IPS-15b (cell line): ENCODE measurements around the gene PKIB.

Source experiments
- H3K27me3 ChIP-seq: one replicate; pipeline ENCODE4 v1.6.1; 2013; ENCODE audit warnings: low read length; ENCODE audit not compliant: control insufficient read depth, insufficient read depth
- H3K36me3 ChIP-seq: one replicate; pipeline ENCODE4 v1.6.1; 2013; ENCODE audit warnings: low read length; ENCODE audit not compliant: control insufficient read depth, insufficient read depth
- H3K4me1 ChIP-seq: one replicate; pipeline ENCODE4 v1.6.1; 2013; ENCODE audit warnings: mild to moderate bottlenecking, low read length; ENCODE audit not compliant: control insufficient read depth, insufficient read depth
- H3K4me3 ChIP-seq: one replicate; pipeline ENCODE4 v1.5.1; 2013; ENCODE audit warnings: low read depth, low read length
- H3K9ac ChIP-seq: one replicate; pipeline ENCODE4 v1.6.1; 2013; ENCODE audit warnings: low read depth, mild to moderate bottlenecking, low read length
- H3K9me3 ChIP-seq: one replicate; pipeline ENCODE4 v1.6.1; 2013; ENCODE audit warnings: mild to moderate bottlenecking, low read length; ENCODE audit not compliant: control insufficient read depth, insufficient read depth

The PKIB gene

GRCh38 chr6:122650403-122650802 lies 40.2 kb downstream of the PKIB start:
- Histone ChIP-seq H3K9me3 (no peaks in the 10 kb centered on the region), H3K36me3 (no peaks in the 10 kb centered on the region), H3K4me3 (no peak overlapping the region), H3K27me3 (no peaks in the 10 kb centered on the region), H3K4me1 (no peaks in the 10 kb centered on the region), H3K9ac (no peak overlapping the region)

GRCh38 chr6:122651031-122651430 lies 40.8 kb downstream of the PKIB start:
- Histone ChIP-seq H3K9ac (no peak overlapping the region), H3K36me3 (no peaks in the 10 kb centered on the region), H3K27me3 (no peaks in the 10 kb centered on the region), H3K4me3 (no peak overlapping the region), H3K4me1 (no peaks in the 10 kb centered on the region), H3K9me3 (no peaks in the 10 kb centered on the region)

- Histone ChIP-seq H3K27me3 (no peaks in the 10 kb centered on the region), H3K4me3 (no peak overlapping the region), H3K4me1 (no peaks in the 10 kb centered on the region), H3K36me3 (no peaks in the 10 kb centered on the region), H3K9ac (no peak overlapping the region), H3K9me3 (no peaks in the 10 kb centered on the region)
Measured at GRCh38 chr6:122651604-122652003, 41.4 kb downstream of the PKIB start.

- Histone ChIP-seq H3K4me1 (no peaks in the 10 kb centered on the region), H3K4me3 (no peak overlapping the region), H3K9me3 (no peaks in the 10 kb centered on the region), H3K27me3 (no peaks in the 10 kb centered on the region), H3K9ac (no peak overlapping the region), H3K36me3 (no peaks in the 10 kb centered on the region)
Measured at GRCh38 chr6:122652431-122652830, 42.2 kb downstream of the PKIB start.

GRCh38 chr6:122653094-122653493 lies 42.9 kb downstream of the PKIB start:
- H3K9ac ChIP-seq: no peak overlapping the region
- H3K36me3 ChIP-seq: no peaks in the 10 kb centered on the region
- H3K9me3 ChIP-seq: no peaks in the 10 kb centered on the region
- H3K27me3 ChIP-seq: no peaks in the 10 kb centered on the region
- H3K4me3 ChIP-seq: no peak overlapping the region
- H3K4me1 ChIP-seq: no peaks in the 10 kb centered on the region

GRCh38 chr6:122654012-122654411 lies 43.8 kb downstream of the PKIB start:
- Histone ChIP-seq H3K4me1 (no peaks in the 10 kb centered on the region), H3K36me3 (no peaks in the 10 kb centered on the region), H3K9me3 (no peaks in the 10 kb centered on the region), H3K9ac (no peak overlapping the region), H3K4me3 (no peak overlapping the region), H3K27me3 (no peaks in the 10 kb centered on the region)

- no peaks in the 10 kb centered on the region for H3K27me3 ChIP-seq
- no peak overlapping the region for H3K9ac ChIP-seq
- H3K9me3 ChIP-seq: no peaks in the 10 kb centered on the region
- no peaks in the 10 kb centered on the region for H3K4me1 ChIP-seq
- no peak overlapping the region for H3K4me3 ChIP-seq
- no peaks in the 10 kb centered on the region for H3K36me3 ChIP-seq
Measured at GRCh38 chr6:122657601-122658000, 47.4 kb downstream of the PKIB start.

GRCh38 chr6:122660296-122660695 lies 50.1 kb downstream of the PKIB start:
- H3K4me3 ChIP-seq: no peak overlapping the region
- no peaks in the 10 kb centered on the region for H3K27me3 ChIP-seq
- H3K9ac ChIP-seq: no peak overlapping the region
- no peaks in the 10 kb centered on the region for H3K36me3 ChIP-seq
- H3K9me3 ChIP-seq: no peaks in the 10 kb centered on the region
- no peaks in the 10 kb centered on the region for H3K4me1 ChIP-seq

GRCh38 chr6:122663981-122664380 lies 53.8 kb downstream of the PKIB start:
- H3K9me3 ChIP-seq: no peaks in the 10 kb centered on the region
- H3K36me3 ChIP-seq: no peaks in the 10 kb centered on the region
- no peaks in the 10 kb centered on the region for H3K4me1 ChIP-seq
- no peaks in the 10 kb centered on the region for H3K27me3 ChIP-seq
- H3K9ac ChIP-seq: no peak overlapping the region
- no peak overlapping the region for H3K4me3 ChIP-seq

GRCh38 chr6:122665929-122666328 lies 55.7 kb downstream of the PKIB start:
- H3K36me3 ChIP-seq: no peaks in the 10 kb centered on the region
- H3K4me3 ChIP-seq: no peak overlapping the region
- no peaks in the 10 kb centered on the region for H3K27me3 ChIP-seq
- H3K9me3 ChIP-seq: no peaks in the 10 kb centered on the region
- H3K4me1 ChIP-seq: no peaks in the 10 kb centered on the region
- H3K9ac ChIP-seq: no peak overlapping the region

GRCh38 chr6:122666418-122666817 lies 56.2 kb downstream of the PKIB start:
- Histone ChIP-seq H3K27me3 (no peaks in the 10 kb centered on the region), H3K4me3 (no peak overlapping the region), H3K9ac (no peak overlapping the region), H3K36me3 (no peaks in the 10 kb centered on the region), H3K9me3 (no peaks in the 10 kb centered on the region), H3K4me1 (no peaks in the 10 kb centered on the region)

GRCh38 chr6:122669418-122669817 lies 59.2 kb downstream of the PKIB start:
- no peak overlapping the region for H3K4me3 ChIP-seq
- H3K4me1 ChIP-seq: no peaks in the 10 kb centered on the region
- no peaks in the 10 kb centered on the region for H3K9me3 ChIP-seq
- H3K9ac ChIP-seq: no peak overlapping the region
- no peaks in the 10 kb centered on the region for H3K36me3 ChIP-seq
- H3K27me3 ChIP-seq: no peaks in the 10 kb centered on the region

- Histone ChIP-seq H3K27me3 (no peaks in the 10 kb centered on the region), H3K9me3 (no peaks in the 10 kb centered on the region), H3K36me3 (no peaks in the 10 kb centered on the region)
Measured at GRCh38 chr6:122669868-122670267, 59.7 kb downstream of the PKIB start.

More at GRCh38 chr6:122669868-122670267, 59.7 kb downstream of the PKIB start:
- no peak overlapping the region for H3K4me3 ChIP-seq
- no peaks in the 10 kb centered on the region for H3K4me1 ChIP-seq
- H3K9ac ChIP-seq: no peak overlapping the region
